PC-3 (cell line): ENCODE results near the gene SKIC2. TPM values are rescaled to one million over a fixed set of nuclear protein-coding genes. Genes with fewer than 3 reads are reported as not detected.

Source experiments
- ATAC-seq: fragments of 200-7000 bp; cut with Tn5 transposase; 2 replicates; pipeline ENCODE4 v1.9.1; 2020; ENCODE audit warnings: mild to moderate bottlenecking, moderate library complexity
- BruUV-seq: library from RNA; stranded (reverse); fragments of 400-500 nt; replicated peaks from 2 replicates; lab custom pipeline; 2021; lab: Mats Ljungman, UMichigan
- CTCF ChIA-PET: fragments of 300-600 bp; sonication (Branson Sonifier 250); formaldehyde crosslinking; loops from one replicate; lab custom pipeline; 2022; ENCODE audit warnings: antibody characterized with exemption; lab: Charles Lee
- POLR2A ChIA-PET: fragments of 300-600 bp; sonication (Branson Sonifier 250); formaldehyde crosslinking; loops from one replicate; lab custom pipeline; 2022; ENCODE audit warnings: antibody characterized with exemption; ENCODE audit not compliant: unreplicated experiment; lab: Charles Lee
- DNase-seq: peaks from one replicate; pipeline ENCODE4 v3.0.0-alpha.2; 2015
- H2AFZ ChIP-seq: fragments of 300-600 bp; sonication (generic); 2 replicates; pipeline ENCODE4 v1.6.0; 2016; ENCODE audit warnings: antibody characterized with exemption, low read length
- H3F3A ChIP-seq: fragments of 300-600 bp; sonication (generic); one replicate; pipeline ENCODE4 v1.6.0; 2017; ENCODE audit warnings: antibody characterized with exemption, low read length, control low read depth, mild to moderate bottlenecking; ENCODE audit not compliant: unreplicated experiment
- H3K27ac ChIP-seq: fragments of 300-600 bp; sonication (generic); 2 replicates; pipeline ENCODE4 v1.5.1; 2016; ENCODE audit warnings: mild to moderate bottlenecking, low read length
- H3K27me3 ChIP-seq: fragments of 300-600 bp; sonication (generic); 2 replicates; pipeline ENCODE4 v1.6.1; 2016; ENCODE audit warnings: low read length, mixed read lengths
- H3K36me3 ChIP-seq: fragments of 300-600 bp; sonication (generic); 2 replicates; pipeline ENCODE4 v1.6.1; 2016; ENCODE audit warnings: low read depth, mixed run types, low read length, mixed read lengths
- H3K4me1 ChIP-seq: fragments of 300-600 bp; sonication (generic); 2 replicates; pipeline ENCODE4 v1.5.1; 2016; ENCODE audit warnings: low read length; ENCODE audit not compliant: insufficient read depth
- H3K4me2 ChIP-seq: fragments of 300-600 bp; sonication (generic); 2 replicates; pipeline ENCODE4 v1.6.0; 2016; ENCODE audit warnings: low read length
- H3K4me3 ChIP-seq: fragments of 300-600 bp; sonication (generic); 2 replicates; pipeline ENCODE4 v1.5.1; 2016; ENCODE audit warnings: mild to moderate bottlenecking, low read length, mixed read lengths
- H3K79me2 ChIP-seq: fragments of 300-600 bp; sonication (generic); 2 replicates; pipeline ENCODE4 v1.6.1; 2017; ENCODE audit warnings: low read length, mixed read lengths
- H3K9ac ChIP-seq: fragments of 300-600 bp; sonication (generic); 2 replicates; pipeline ENCODE4 v1.6.0; 2016; ENCODE audit warnings: mild to moderate bottlenecking, low read length
- H3K9me2 ChIP-seq: fragments of 300-600 bp; sonication (generic); replicated peaks from 2 replicates; pipeline ENCODE4 v1.6.1; 2016; ENCODE audit warnings: mixed run types, low read length, mixed read lengths
- H3K9me3 ChIP-seq: fragments of 300-600 bp; sonication (generic); 2 replicates; pipeline ENCODE4 v1.6.1; 2016; ENCODE audit warnings: low read length, mixed read lengths
- H4K20me1 ChIP-seq: fragments of 300-600 bp; sonication (generic); 2 replicates; pipeline ENCODE4 v1.6.1; 2016; ENCODE audit warnings: low read length, mixed read lengths
- EZH2 ChIP-seq: fragments of 300-600 bp; sonication (generic); IDR thresholded peaks from one replicate; pipeline ENCODE4 v1.6.1; 2017; ENCODE audit warnings: antibody characterized with exemption, mild to moderate bottlenecking, low read length; ENCODE audit not compliant: unreplicated experiment
- EZH2phosphoT487 ChIP-seq: fragments of 300-600 bp; sonication (generic); IDR thresholded peaks from 2 replicates; pipeline ENCODE4 v1.6.1; 2018; ENCODE audit warnings: mild to moderate bottlenecking, antibody characterized with exemption, low read length, borderline replicate concordance
- intact Hi-C: fragments of 100-400 bp; cut with micrococcal nuclease; formaldehyde crosslinking; loops from 2 replicates; pipeline ENCODE4 v1.9.0; 2023
- total RNA-seq: library from RNA; depleted of rRNA; stranded (reverse); fragments of >200 nt; gene quantifications from 2 replicates; pipeline ENCODE4 v1.2.3, GENCODE V29; 2014
- TF ChIP-seq, protein P1 (sequence below): fragments of 300-600 bp; sonication (generic); conservative IDR thresholded peaks from 2 replicates; pipeline ENCODE4 v1.5.1; 2017; ENCODE audit warnings: antibody characterized with exemption, low read depth, mild to moderate bottlenecking, low read length

Gene SKIC2
- total RNA-seq, 1 experiment from 2014 or later: 81.9 TPM

DNA sequence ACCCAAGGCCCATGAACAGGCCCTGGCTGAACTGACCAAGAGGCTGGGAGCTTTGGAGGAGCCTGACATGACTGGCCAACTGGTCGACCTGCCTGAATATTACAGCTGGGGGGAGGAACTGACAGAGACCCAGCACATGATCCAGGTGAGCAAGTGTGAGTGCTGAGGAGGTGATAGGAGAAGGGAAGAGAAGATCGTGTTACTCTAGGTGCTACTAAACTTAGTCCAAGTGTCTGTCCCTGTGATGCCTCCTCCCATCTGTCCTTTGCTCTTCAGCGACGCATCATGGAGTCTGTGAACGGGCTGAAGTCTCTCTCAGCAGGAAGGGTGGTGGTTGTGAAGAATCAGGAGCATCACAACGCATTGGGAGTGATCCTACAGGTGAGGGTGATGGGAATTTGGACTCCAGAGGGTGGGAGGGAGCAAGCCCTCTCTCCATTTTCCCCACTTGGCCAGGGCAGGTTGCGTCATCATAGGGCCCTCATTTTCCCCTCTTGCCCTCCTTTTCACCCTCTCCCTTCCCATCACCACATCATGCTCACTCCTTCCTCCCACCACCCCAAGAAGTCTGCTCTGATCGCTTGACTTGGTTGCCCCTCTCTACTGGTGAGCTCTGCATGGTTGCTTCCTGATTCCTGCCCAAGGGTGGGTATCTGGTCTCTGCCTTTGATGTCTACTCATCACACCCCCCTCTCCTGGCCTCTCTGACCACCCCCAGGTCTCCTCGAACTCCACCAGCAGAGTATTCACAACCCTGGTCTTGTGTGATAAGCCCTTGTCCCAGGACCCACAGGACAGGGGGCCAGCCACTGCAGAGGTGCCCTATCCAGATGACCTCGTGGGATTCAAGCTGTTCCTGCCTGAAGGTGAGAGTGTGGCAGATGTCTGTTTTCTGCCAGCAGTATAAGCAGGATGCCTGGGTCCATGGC, 8.3 kb downstream of the SKIC2 start:
- H3K27me3 ChIP-seq: no peaks in the 10 kb centered on the region
- no peak for ATAC-seq
- H3K9me2 ChIP-seq: no peaks in the 10 kb centered on the region
- ChIA-PET POLR2A (no interaction called here), CTCF (no interaction called here)
- H3K4me2 ChIP-seq: no peak overlapping the region
- H3F3A ChIP-seq: no peaks in the 10 kb centered on the region
- BruUV-seq: no TSS peak
- intact Hi-C loops: no loop called here
- TF ChIP-seq EZH2 (no peak), EZH2phosphoT487 (no peak)
- TF ChIP-seq, protein P1, sequence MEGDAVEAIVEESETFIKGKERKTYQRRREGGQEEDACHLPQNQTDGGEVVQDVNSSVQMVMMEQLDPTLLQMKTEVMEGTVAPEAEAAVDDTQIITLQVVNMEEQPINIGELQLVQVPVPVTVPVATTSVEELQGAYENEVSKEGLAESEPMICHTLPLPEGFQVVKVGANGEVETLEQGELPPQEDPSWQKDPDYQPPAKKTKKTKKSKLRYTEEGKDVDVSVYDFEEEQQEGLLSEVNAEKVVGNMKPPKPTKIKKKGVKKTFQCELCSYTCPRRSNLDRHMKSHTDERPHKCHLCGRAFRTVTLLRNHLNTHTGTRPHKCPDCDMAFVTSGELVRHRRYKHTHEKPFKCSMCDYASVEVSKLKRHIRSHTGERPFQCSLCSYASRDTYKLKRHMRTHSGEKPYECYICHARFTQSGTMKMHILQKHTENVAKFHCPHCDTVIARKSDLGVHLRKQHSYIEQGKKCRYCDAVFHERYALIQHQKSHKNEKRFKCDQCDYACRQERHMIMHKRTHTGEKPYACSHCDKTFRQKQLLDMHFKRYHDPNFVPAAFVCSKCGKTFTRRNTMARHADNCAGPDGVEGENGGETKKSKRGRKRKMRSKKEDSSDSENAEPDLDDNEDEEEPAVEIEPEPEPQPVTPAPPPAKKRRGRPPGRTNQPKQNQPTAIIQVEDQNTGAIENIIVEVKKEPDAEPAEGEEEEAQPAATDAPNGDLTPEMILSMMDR: no peak
- no peak overlapping the region for H2AFZ ChIP-seq
- H3K9me3 ChIP-seq: no peaks in the 10 kb centered on the region
- H3K9ac ChIP-seq: no peak overlapping the region
- no peak overlapping the region for H3K27ac ChIP-seq
- no peaks in the 10 kb centered on the region for H4K20me1 ChIP-seq
- peaks cover 48% of the 10 kb centered on the region for H3K36me3 ChIP-seq
- H3K4me3 ChIP-seq: no peak overlapping the region
- H3K79me2 ChIP-seq: peaks cover 22% of the 10 kb centered on the region
- 0 out of 2 replicates have a peak, but pooled peaks cover 13% of the 10 kb centered on the region for H3K4me1 ChIP-seq
- DNase-seq: no peak

DNA sequence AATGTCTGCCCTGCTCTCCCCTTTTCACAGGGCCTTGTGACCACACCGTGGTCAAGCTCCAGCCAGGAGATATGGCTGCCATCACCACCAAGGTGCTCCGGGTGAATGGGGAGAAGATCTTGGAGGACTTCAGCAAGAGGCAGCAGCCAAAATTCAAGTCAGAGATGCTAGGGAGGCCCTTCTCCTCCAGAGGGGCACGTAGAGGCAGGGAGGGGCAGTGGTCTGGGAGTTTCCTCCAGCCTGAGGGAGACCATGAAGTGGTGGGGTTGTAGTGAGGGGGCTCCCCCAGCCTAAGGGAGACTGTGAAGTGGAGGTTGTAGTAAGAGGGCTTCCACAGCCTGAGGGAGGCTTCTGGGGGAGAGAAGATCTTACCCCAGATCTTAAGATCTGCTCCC, 8.9 kb downstream of the SKIC2 start:
- CTCF ChIA-PET: no interaction called here
- peaks cover 27% of the 10 kb centered on the region for H3K79me2 ChIP-seq
- ATAC-seq: no peak
- no peaks in the 10 kb centered on the region for H4K20me1 ChIP-seq
- H3K9me3 ChIP-seq: no peaks in the 10 kb centered on the region
- H3F3A ChIP-seq: no peaks in the 10 kb centered on the region
- H3K9me2 ChIP-seq: no peaks in the 10 kb centered on the region
- POLR2A ChIA-PET: no interaction called here
- no peaks in the 10 kb centered on the region for H3K27me3 ChIP-seq
- TF ChIP-seq EZH2: no peak
- no peak for TF ChIP-seq EZH2phosphoT487
- no TSS peak for BruUV-seq
- H3K9ac ChIP-seq: no peak overlapping the region
- no peak overlapping the region for H3K27ac ChIP-seq
- no peak overlapping the region for H2AFZ ChIP-seq
- H3K4me2 ChIP-seq: no peak overlapping the region
- H3K4me1 ChIP-seq: peaks cover 16% of the 10 kb centered on the region; the same call in 1 of the 2 replicates
- intact Hi-C loops: no loop called here
- no peak overlapping the region for H3K4me3 ChIP-seq
- DNase-seq: no peak
- H3K36me3 ChIP-seq: peaks cover 42% of the 10 kb centered on the region

DNA sequence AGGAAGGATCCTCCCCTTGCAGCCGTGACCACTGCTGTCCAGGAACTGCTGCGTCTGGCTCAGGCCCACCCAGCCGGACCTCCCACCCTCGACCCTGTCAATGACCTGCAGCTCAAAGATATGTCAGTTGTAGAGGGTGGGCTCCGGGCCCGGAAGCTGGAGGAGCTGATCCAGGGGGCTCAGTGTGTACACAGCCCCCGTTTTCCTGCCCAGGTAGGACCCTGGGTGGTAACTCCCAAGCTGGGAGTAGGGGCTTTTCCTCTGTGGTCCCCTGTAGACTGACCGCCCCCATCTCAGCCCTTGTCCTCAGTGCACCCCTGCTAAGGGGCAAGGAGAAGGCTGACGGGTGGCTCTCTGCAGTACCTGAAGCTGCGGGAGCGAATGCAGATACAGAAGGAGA, 9.4 kb downstream of the SKIC2 start:
- no peaks in the 10 kb centered on the region for H3K9me3 ChIP-seq
- H2AFZ ChIP-seq: no peak overlapping the region
- no peak overlapping the region for H3K4me3 ChIP-seq
- H3K27ac ChIP-seq: no peak overlapping the region
- H3K27me3 ChIP-seq: no peaks in the 10 kb centered on the region
- H3K4me1 ChIP-seq: peaks cover 20% of the 10 kb centered on the region
- no TSS peak for BruUV-seq
- intact Hi-C loops: no loop called here
- TF ChIP-seq EZH2phosphoT487 (no peak), EZH2 (no peak)
- TF ChIP-seq, protein P1: no peak
- no peak overlapping the region for H3K4me2 ChIP-seq
- no peaks in the 10 kb centered on the region for H4K20me1 ChIP-seq
- H3K79me2 ChIP-seq: peaks cover 31% of the 10 kb centered on the region
- ChIA-PET POLR2A (no interaction called here), CTCF (no interaction called here)
- ATAC-seq (no peak), DNase-seq (no peak)
- H3F3A ChIP-seq: no peaks in the 10 kb centered on the region
- peaks cover 39% of the 10 kb centered on the region for H3K36me3 ChIP-seq
- no peaks in the 10 kb centered on the region for H3K9me2 ChIP-seq
- H3K9ac ChIP-seq: no peak overlapping the region
